Fibroblast of skin of abdomen (primary cell): ENCODE measurements around the gene SLC13A3. TPM values are rescaled to one million over a fixed set of nuclear protein-coding genes. Genes with fewer than 3 reads are reported as not detected.
A peak's percentile ranks its signal among the peaks of the same experiment; 100 is the strongest.

Experiments
- DNase-seq: peaks from one replicate; pipeline ENCODE4 v3.0.0-alpha.2; 2013
- polyA plus RNA-seq, 2 experiments: library from polyadenylated mRNA; unstranded; fragments of 120-200 nt; gene quantifications; one replicate each; pipeline ENCODE4 v1.2.1, GENCODE V29; 2013; ENCODE audit not compliant: insufficient read length in 2 of 2

Gene SLC13A3, protein sequence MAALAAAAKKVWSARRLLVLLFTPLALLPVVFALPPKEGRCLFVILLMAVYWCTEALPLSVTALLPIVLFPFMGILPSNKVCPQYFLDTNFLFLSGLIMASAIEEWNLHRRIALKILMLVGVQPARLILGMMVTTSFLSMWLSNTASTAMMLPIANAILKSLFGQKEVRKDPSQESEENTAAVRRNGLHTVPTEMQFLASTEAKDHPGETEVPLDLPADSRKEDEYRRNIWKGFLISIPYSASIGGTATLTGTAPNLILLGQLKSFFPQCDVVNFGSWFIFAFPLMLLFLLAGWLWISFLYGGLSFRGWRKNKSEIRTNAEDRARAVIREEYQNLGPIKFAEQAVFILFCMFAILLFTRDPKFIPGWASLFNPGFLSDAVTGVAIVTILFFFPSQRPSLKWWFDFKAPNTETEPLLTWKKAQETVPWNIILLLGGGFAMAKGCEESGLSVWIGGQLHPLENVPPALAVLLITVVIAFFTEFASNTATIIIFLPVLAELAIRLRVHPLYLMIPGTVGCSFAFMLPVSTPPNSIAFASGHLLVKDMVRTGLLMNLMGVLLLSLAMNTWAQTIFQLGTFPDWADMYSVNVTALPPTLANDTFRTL
- 3.7 TPM for polyA plus RNA-seq (2013, experiment 1 of 2; ENCODE audit: insufficient read length)
- 2.9 TPM for polyA plus RNA-seq (2013, experiment 2 of 2; ENCODE audit: insufficient read length)

DNA sequence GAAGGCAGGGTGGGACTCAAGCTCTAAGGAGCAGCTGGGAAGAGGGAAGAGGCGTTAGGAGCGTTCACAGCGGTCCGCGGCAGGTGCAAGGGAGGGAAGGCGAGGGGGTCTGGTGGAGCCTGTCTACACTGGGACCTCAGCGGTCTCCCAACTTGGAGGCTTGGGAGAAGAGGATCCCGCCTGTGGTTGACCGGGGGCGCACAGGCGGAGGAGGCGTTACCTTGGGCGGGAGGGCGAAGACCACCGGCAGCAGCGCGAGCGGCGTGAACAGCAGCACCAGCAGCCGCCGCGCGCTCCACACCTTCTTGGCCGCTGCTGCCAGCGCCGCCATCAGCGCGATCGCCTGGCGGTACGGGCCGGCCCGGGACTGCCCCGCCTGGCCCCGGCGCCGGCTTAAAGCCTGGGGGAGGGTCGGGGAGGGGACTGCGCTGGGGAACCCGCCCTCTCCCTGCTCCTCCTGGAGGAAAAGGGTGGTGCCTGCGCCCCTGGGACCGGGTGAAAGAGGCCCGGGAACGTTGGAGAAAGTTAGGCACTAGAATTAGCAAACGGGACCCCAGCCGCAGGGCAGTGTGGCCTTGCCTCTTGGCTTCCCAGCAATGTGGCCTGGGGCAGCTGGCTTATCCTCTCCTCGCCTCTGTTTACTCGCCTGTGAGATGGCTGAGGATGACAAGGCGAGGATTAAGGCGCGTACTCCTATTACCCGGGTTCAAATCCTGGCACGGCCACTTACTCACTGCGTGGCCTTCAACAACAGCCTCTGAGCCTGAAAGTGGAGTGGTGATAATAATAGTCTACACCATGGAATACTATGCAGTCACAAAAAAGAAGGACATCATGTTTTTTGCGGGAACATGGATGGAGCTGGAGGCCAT lies at the start of gene SLC13A3:
SLC13A3 (minus strand) TSS at position 369 of the 872 bp plus-strand sequence; CDS start at position 331, 38 bp downstream.
- DNase-seq = no peak

DNA sequence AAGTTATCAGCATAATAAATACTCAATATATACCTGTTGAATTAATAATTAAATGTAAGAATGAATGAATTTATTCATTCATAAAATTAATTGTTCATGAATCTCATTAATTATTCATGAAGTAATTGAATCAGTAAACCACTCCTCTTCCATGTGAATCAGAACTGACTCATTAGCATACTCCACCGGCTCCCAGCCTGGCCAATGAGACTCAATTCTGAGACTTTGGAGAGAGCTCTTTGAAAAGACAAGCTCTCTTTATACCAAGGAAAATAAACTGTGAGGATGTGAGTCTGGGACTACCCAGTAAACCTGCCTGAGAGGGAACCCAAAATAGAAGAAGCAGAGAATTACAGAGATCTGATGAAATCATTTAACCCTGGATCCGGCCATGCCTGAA lies 49.8 kb upstream of the SLC13A3 start:
- no peak for DNase-seq

DNA sequence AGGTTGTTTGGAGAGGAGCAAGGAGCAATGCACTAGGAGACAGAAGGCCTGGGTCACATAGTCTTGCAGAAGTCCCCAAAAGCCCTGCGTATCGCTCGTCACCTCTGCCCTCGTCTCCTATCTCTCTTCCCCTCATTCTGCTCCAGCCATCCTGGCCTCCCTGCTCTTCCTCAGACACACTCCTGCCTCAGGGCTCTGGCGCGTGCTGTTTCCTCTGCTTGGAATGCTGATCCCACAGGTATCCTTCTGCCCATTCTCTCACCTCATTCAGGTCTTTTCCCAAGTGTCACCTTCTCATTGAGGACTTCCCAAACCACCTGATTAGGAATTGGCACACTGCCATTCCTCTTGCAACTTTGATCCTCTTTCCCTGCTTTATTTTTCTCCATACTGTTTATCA lies 49.2 kb upstream of the SLC13A3 start:
- DNase-seq = no peak

DNA sequence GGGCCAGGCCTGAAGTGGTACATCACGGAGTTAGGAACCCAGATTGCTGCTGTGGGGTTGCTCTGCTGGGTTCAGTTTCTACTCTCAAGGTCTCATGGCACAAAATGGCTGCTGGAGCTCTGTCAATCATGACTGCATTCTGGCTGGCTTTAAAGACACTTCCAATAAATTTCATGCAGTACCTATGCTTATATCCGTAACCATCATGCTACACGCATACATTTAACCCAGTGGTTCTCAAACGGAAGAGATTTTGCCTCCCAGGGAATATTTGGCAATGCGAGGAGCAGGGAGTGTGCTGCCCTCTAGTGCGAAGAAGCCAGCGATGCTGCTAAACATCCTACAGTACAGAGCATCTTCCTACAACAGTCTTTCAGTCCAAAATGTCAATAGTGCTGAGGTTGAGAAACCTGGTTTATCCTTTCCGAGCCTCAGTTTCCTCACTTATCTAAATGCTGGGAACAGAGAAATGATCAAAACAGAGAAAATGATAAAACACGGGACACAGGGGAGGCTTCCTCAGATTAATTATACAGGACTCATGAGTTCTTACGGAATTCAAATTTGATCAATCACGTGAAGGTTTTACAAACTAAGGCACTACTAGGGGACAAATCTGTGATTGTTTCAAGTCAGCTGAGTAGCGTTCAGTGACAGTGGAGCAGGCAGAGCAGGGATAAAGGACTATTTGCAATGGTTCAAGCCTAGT lies 48.5 kb upstream of the SLC13A3 start:
- DNase-seq = peak; percentile 40

GRCh38 chr20:46698788-46699187 lies 47.5 kb upstream of the SLC13A3 start:
- DNase-seq = no peak

DNA sequence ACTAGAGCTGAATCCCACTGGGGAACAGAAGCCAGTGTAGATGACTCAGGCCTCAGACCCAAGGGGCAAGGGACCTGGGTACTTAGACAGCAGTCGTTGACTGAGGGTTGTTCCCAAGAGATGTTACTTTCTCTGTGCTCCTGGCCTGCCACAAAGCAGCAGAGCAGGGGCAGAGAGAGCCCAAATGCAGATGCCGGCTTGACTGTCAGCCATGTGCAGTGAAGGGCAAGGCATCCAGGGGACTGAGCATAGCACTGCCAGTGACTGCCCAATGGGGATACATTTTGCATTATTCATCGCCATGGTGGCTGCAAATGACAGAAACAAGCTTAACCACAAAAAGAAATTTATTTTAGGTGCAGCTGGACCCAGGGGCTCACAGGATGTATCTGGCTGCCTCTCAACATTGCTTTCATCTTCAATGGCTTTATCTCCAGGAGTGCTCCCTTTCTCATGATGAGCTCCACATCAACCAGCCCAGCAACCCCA lies 45.6 kb upstream of the SLC13A3 start:
- DNase-seq = no peak

- peak; percentile 48 for DNase-seq
These were observed 44.6 kb upstream of the SLC13A3 start for GRCh38 chr20:46695892-46696291.

GRCh38 chr20:46694484-46694883 lies 43.2 kb upstream of the SLC13A3 start:
- peak; percentile 50 for DNase-seq

- DNase-seq = no peak
These were observed 39.9 kb upstream of the SLC13A3 start for GRCh38 chr20:46691196-46691595.

DNA sequence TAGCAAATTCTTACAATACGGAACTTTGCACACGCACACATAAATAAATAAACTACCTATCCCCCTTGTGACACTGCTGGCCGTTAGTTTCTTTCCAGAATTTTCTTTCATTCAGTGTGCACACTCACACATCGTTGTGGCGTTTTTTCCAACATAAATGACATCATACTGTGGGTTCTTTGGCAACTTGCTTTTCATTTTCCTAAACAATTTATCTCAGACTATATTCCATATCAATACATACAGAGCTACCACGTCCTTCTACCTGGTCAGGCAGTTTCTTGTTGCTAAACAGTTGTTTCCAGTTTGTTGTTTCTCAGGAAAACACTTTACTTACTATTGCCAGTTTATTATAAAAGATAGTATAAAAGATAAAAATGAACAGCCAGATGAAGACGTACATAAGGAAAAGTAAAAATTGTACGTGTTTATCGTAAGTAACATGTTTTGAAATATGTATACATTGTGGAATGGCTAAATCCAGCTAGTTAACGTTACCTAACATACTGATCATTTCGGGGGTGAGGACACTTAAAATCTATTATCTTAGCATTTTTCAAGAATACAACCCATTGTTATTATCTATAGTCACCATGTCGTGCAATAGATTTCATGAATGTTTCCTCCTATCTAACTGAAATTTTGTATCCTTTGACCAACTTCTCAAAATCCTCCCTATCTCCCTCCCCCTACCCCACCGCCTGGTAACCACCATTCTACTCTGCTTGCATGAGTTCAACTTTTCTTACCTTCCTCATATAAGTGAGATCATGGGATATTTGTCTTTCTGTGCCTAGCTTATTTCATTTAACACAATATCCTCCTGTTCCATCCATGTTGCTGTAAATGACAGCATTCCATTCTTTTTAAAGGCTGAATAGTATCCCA lies 39.2 kb upstream of the SLC13A3 start:
- DNase-seq = no peak

GRCh38 chr20:46689754-46690085 lies 38.5 kb upstream of the SLC13A3 start:
- DNase-seq = no peak

- DNase-seq = peak; percentile 100
These were observed 38.0 kb upstream of the SLC13A3 start, which contains the start of gene TP53RK for GRCh38 chr20:46689082-46689753. TP53RK (minus strand) TSS chr20:46689444; CDS start chr20:46689414, 30 bp downstream.

DNA sequence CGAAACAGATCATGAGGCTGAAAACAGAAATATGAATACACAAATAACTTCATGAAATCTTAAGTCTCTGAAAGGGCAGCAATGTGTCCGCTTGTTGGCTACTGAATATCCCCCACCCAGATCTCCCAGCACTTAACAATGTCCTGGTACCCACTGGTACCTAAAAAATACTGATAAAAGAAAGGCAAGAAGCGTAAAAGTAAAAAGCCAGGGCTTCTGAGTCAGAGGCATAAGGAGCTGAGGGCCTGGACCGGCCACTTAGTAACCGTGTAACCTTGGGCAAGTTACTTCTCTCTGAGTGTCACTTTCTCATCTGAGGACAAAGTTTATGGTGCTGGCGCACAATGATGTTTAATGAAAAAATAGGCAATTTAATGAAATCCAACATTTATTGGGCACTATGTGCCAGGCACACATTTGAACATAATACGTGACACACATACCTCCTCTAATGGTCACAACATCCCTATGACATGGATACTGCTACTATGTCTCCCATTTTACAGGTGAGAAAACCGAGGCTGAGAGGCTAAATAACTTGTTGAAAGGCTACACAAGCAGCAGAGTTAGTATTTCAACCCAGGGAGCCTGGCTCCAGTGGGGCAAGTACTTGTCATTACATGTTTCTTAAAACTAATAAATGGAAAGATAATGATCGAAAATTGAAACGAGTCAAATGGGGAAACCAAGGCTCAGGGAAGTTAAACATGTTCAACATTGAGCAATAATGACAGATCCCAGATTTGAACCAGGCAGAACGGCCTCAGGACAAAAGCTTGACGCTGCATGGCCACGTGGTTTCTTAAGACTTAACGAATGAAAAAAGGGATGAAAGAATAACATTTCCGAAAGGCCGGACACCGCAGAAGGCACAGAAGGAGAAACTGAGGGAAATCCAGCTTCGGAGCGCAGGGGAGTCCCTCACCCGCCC lies 37.2 kb upstream of the SLC13A3 start:
- DNase-seq = no peak

DNA sequence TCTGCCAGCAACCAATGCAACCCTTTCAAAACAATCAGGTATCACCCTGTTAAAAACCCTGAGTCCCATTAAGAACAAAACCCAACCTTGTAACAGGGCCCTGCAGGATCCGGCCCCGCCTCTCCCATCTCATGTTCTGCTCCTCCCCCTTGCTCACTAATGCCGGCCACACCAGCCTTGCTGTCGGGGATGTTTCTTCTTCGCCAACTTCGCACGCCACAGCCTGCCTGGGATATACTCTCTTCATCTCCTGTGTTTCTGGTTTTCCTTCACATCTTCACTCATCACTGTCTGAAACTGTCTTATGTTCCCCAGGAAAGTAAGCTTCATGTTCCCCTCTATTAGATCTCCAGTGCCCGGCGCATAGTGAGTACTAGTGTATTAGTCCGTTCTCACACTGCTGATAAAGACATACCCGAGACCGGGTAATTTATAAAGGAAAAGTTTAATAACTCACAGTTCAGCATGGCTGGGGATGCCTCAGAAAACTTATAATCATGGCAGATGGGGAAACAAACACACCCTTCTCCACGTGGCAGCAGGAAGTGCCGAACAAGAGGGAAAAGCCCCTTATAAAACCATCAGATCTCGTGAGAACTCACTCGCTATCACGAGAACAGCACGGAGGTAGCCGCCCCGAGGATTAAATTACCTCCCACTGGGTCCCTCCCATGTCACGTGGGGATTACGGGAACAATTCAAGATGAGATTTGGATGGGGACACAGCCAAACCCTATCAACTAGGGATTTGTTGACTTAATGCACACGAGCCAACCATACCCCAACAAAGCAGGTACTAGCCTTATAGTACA lies 32.9 kb upstream of the SLC13A3 start:
- DNase-seq = peak; percentile 84

DNA sequence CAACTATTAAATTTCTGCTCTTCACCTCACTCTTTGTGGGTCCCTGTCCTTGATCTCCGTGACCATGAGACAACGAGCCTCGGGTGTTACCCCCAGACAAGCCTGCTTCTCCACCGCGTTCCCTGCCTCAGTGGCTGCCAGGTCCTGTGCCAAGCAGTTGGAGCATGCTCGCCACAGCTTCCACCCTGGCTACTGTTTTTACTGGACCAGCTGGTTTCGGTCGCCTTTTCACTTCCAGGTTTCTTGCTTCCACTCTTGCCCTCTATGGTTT lies 32.3 kb upstream of the SLC13A3 start:
- DNase-seq = no peak

DNA sequence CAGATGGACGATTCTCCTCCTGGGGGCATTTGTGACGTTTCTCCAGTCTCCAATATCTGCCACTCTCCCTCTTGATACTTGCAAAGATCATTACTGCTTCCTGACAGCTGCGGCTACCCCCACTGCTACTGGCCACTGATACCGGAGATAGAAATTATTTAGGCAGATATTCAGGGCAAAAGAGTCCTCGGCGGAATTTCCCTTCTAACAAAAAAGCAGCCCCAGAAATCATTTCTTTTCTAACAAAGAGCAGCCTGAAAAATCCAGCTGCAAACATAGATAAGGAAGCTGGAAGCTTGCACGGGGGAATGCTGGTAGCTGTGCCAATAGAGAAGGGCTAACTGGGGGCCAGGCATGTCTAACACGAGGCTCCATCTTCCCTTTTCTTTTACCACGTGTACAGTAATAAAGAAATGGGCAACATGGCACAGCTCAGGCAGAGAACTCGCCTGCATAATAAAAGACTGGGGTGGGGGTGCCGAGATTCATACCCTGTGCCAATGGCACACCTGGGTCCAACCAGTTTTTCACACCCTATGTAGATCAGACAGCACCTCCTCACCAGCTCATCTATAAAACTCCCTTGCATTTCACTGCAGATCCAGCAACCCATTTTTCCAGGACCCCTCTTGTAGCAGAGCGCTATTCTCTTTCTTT lies 31.9 kb upstream of the SLC13A3 start:
- no peak for DNase-seq

GRCh38 chr20:46682063-46682821 lies 31.0 kb upstream of the SLC13A3 start:
- no peak for DNase-seq
